NCI-H1436 treated with DMSO at 0.1 percent for 48 hours (cell line): ENCODE results near the gene MARCHF6.
"Not testable (repeated sequence)": the region's sequence is repeated elsewhere in the genome, so short reads cannot be mapped to it uniquely, and the experiment has no call there.

ENCODE experiments used
- DNase-seq: peaks from one replicate; lab custom pipeline; 2025; lab: John Stamatoyannopoulos, UW

The MARCHF6 gene

GRCh38 chr5:10376544-10376943 is 23.0 kb downstream of the MARCHF6 start:
- no peak for DNase-seq

- DNase-seq = no peak
Observed at GRCh38 chr5:10377081-10377480, 23.6 kb downstream of the MARCHF6 start.

- no peak for DNase-seq
Observed at GRCh38 chr5:10381803-10382202, 28.3 kb downstream of the MARCHF6 start.

DNA sequence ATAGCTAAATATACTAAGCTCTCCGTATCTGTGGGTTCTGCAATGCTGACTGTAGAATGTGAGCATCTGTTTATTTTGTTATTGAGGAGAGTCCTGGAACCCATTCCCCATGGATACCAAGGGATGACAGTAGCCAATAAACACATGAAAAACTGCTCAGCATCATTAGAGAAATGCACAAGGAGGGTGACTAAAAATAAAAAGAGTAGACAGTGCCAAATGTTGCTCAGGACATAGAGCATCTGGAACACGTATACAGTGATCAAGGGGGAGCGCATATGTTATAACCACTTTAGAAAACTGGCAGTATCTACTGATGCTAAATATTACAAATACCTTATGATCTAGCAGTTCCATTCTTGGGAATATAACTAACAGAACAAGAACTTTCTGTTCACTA is 31.0 kb downstream of the MARCHF6 start:
- DNase-seq = no peak

DNA sequence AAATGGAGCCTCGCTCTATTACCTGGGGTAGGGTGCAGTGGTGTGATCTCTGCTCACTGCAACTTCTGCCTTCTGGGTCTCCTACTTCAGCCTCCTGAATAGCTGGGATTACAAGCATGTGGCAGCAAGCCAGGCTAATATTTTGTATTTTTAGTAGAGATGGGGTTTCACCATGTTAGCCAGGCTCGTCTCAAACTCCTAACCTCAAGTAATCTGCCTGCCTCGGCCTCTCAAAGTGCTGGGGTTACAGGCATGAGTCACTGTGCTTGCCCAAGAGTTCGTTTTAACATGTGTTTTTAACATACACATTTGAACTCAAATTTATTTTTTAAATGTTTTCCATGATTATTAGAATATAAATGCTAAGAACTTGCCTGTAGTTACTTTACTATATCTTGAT is 34.2 kb downstream of the MARCHF6 start:
- DNase-seq = no peak

DNA sequence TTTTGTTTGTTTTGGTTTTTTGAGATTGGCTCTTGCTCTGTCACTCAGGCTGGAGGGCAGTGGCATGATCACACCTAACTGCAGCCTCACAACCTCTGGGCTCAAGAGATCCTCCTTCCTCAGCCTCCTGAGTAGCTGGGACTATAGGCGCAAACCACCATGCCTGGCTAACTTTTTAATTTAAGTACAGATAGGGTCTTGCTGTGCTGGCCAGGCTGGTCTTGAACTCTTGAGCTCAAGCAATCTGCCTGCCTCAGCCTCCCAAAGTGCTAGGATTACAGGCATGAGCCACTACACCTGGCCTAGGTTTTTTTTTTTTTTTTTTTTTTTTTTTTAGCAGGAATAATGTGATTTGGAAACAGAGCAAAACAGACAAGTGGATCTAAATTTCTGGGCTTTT is 37.6 kb downstream of the MARCHF6 start:
- DNase-seq = no peak

DNA sequence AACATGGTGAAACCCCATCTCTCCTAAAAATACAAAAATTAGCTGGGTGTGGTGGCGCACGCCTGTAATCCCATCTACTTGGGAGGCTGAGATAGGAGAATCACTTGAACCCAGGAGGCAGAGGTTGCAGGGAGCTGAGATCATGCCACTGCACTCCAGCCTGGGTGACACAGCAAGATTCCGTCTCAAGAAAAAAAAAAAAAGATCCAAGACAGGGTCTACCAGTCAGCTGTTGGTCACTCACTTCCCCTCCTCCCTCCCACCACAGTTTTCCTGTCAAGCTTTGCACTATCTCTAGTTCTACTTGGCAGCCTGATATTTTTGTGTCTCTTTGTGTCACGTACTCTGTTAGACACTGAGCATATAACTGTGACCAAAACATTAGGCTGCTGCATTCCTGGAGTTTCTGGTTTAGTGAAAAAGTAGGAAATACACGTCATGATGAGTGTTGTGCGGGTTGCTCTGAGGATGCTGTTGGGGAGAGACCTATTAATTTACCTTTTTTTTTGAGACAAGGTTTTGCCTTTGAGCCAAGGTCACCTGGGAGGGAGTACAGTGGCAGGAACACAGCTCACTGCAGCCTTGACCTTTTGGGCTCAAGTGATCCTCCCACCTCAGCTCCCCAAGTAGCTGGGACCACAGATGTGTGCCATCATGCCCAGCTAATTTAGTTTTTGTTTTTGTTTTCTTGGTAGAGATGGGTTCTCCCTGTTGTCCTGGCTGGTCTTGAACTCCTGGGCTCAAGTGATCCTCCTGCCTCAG is 39.3 kb downstream of the MARCHF6 start:
- not testable (repeated sequence) for DNase-seq

DNA sequence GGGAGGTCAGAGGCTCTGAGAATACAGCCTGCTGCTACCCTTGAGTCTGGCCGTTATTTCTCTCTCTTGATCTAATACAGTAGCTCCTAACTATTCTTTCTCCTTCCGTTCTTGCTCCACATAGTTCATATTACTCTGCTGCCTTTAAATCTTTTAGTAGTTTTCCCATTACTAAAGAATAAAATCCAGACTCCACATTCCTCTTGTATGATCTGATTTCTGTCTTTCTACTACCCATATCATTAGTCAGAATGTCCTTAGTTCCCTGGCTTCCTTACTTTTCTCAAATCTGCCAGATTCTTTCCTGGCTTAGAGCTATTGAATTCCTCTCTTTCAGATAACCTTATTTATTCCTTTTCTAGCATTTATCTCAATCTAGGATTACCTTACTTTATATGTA is 40.0 kb downstream of the MARCHF6 start:
- no peak for DNase-seq

DNA sequence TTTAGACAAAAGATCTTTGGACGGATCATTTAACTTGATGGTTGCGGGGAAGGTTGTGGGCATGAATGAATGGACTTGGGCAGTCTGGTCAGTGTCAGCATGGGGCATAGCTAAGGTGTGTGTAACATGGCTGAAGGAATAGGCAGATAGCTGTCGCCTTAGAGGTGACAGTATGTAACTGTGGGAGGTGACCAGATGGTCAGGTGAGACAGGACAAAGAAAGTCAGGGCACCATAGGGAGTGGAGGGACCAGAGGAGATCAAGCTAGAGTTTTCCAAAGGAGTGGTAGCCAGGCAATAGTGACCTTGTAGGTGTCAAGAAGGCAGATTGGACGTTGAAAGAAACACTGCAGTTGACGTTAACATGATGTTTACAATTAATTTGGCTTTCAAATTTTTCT is 43.1 kb downstream of the MARCHF6 start:
- no peak for DNase-seq

DNA sequence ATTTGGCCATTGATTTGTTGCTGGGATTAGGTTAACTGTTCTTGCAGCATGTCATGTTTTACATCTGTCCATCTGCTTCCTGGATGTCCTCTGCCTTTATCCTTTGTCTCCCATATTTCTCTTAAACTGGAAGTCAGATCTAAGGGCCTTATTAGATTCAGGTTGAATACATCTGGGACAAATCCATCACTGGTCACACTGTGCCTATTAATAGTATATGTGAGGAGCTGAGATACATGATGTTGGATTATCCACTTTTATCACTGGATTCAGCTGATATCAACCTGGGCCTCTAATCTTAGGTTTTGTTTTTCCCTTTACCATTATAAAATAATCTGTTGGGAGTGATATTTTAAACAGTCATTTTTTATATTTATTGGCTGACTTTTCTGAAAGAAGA is 46.3 kb downstream of the MARCHF6 start:
- DNase-seq = no peak

GRCh38 chr5:10400411-10400810 is 46.9 kb downstream of the MARCHF6 start:
- DNase-seq = no peak

- DNase-seq = no peak
Observed at GRCh38 chr5:10400831-10401230, 47.3 kb downstream of the MARCHF6 start.

DNA sequence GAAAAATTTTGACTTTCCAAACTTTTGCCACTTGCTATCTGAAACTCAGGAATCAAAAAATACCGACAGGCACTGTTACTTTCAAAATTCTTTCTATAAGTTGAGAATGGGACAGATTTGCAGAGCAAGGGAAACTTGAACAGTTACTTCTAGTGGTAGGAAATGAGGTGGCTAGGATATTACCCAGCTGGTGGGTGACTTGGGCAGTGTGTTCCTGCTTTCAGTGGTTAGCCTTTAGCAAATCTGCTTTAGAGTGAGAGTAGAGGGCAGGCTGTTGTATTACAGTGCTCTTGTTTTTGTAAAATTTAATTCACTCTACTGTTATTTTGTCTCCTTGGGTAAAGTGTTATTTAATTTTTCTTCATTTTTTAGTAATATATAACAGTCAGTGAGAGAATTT is 48.0 kb downstream of the MARCHF6 start:
- no peak for DNase-seq
